Epithelial cell of esophagus (primary cell): ENCODE results near the gene IFT20.
"Not testable (repeated sequence)": the region's sequence is repeated elsewhere in the genome, so short reads cannot be mapped to it uniquely, and the experiment has no call there.

Experiments
- DNase-seq: peaks from one replicate; pipeline ENCODE4 v3.0.0; 2010; ENCODE audit warnings: low read depth
- H3K4me3 ChIP-seq: 2 replicates; pipeline ENCODE4 v1.5.1; 2011; ENCODE audit warnings: mild to moderate bottlenecking, low read length, control low read depth
- TF ChIP-seq, protein P1 (sequence below): IDR thresholded peaks from 2 replicates; pipeline ENCODE4 v1.5.1; 2011; ENCODE audit warnings: low read depth, mild to moderate bottlenecking, low read length, control low read depth, inconsistent platforms; ENCODE audit not compliant: insufficient read depth; ENCODE audit errors: missing control alignments

IFT20 gene

DNA sequence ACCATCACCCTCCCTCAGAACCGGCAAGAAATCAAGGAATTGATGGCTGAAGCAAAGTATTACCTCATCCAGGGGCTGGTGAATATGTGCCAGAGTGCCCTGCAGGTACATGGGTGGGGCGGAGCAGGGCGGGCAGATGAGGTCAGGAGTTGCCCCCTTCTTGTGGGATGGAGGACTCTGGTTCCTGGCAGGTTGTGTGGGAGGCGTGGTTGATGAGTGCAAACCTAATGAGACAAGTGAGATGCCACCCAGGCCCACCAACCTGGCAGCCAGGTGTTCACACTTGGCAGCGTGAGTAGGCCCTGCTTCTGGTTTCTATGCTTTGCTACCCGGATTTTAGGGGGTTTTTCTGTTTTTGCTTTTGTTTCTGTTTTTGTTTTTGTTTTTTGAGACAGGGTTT lies 5.1 kb upstream of the IFT20 start:
- no peak overlapping the region for H3K4me3 ChIP-seq
- DNase-seq = no peak
- TF ChIP-seq, protein P1, sequence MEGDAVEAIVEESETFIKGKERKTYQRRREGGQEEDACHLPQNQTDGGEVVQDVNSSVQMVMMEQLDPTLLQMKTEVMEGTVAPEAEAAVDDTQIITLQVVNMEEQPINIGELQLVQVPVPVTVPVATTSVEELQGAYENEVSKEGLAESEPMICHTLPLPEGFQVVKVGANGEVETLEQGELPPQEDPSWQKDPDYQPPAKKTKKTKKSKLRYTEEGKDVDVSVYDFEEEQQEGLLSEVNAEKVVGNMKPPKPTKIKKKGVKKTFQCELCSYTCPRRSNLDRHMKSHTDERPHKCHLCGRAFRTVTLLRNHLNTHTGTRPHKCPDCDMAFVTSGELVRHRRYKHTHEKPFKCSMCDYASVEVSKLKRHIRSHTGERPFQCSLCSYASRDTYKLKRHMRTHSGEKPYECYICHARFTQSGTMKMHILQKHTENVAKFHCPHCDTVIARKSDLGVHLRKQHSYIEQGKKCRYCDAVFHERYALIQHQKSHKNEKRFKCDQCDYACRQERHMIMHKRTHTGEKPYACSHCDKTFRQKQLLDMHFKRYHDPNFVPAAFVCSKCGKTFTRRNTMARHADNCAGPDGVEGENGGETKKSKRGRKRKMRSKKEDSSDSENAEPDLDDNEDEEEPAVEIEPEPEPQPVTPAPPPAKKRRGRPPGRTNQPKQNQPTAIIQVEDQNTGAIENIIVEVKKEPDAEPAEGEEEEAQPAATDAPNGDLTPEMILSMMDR = no peak

- TF ChIP-seq, protein P1 = no peak
- H3K4me3 ChIP-seq = no peak overlapping the region
Measured at GRCh38 chr17:28339431-28339830, 4.2 kb upstream of the IFT20 start.

DNA sequence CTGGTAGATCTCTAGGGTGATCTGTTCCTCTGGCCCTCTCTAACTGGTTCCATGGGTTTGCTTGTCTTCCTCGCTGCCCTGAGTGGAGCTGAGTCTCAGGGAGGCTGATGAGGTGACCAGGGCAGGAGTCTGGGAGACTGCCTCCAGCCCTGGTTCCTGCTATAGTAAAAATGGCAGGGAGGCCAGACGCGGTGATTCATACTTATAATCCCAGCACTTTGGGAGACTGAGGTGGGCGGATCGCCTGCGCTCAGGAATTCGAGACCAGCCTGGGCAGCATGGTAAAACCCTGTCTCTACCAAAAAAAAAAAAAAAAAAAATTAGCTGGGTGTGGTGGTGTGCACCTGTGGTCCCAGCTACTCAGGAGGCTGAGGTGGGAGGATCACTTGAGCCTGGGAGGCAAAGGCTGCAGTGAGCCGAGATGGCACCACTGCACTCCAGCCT lies 3.5 kb upstream of the IFT20 start:
- H3K4me3 ChIP-seq = not testable (repeated sequence)
- peak; percentile 44 for DNase-seq

More at GRCh38 chr17:28339431-28339830, 4.2 kb upstream of the IFT20 start:
- no peak for DNase-seq

GRCh38 chr17:28338056-28338768 lies 2.9 kb upstream of the IFT20 start:
- no peak overlapping the region for H3K4me3 ChIP-seq
- TF ChIP-seq, protein P1 = no peak
- no peak for DNase-seq

GRCh38 chr17:28335959-28336871 lies 943 bp upstream of the IFT20 start:
- DNase-seq = peak; percentile 95
- peak overlapping the region; percentile 69 for H3K4me3 ChIP-seq
- TF ChIP-seq, protein P1 = no peak

- DNase-seq = peak; percentile 44
- peak overlapping the region; percentile 69 for H3K4me3 ChIP-seq
- TF ChIP-seq, protein P1 = no peak
Measured at GRCh38 chr17:28334666-28335200, 539 bp downstream of the IFT20 start.

DNA sequence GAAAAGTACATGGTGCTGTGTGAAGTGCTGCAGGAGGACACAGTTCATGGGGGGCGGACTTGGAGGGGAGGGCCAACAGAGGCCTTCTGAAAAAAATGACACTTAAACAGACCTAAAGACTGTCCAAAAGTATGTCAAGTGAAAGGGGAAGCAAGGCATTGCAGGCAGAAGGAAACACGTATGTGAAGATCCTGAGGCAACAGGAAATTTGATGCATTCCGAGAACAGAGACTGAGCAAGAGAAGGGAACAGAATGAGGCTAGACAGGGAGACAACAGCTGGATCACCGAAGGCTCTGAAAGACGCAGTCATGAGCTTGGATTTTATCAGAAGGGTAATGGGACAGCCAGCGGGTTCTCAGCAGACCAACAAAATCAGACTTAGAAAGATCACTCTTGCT lies 1.1 kb downstream of the IFT20 start:
- peak overlapping the region; percentile 69 for H3K4me3 ChIP-seq
- TF ChIP-seq, protein P1 = no peak
- no peak for DNase-seq
